Cardiac fibroblast (primary cell): ENCODE measurements around the gene HSD3B2.

ENCODE experiments used
- DNase-seq, 2 donors: peaks; one replicate each; pipeline versions ENCODE4 v3.0.0 to v3.0.0-alpha.2; 2010; ENCODE audit warnings: low read depth in 2 of 2
- H3K4me3 ChIP-seq, 2 donors: replicated peaks in 1 of 2; 1 replicate in 1 of 2; 2 replicates in 1 of 2; pipeline ENCODE4 v1.5.1; 2011; ENCODE audit warnings: low read depth in 2 of 2, low read length in 2 of 2, mild to moderate bottlenecking in 2 of 2, moderate library complexity in 1 of 2
- TF ChIP-seq, protein P1 (sequence below): IDR thresholded peaks from one replicate; pipeline ENCODE4 v1.5.1; 2011; ENCODE audit warnings: low read depth, mild to moderate bottlenecking, low read length, inconsistent platforms

Gene HSD3B2

DNA sequence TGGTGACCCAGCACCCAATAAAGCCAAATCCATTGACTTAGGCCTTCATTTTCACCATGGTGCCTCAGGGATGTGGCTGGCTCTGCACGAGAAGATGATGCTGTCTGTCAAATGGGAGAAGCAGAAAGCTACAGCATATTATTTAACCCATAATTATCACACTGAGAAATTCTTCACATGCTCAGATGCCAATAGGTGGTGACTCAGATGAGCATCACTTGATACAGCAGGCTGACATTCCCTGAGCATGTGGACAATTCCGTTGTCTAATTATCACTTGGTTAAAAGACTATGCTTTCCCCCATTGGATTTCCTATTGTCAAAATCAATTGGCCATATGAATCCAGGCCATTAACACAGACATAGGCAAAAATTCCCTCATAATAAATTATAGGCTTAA lies 48.0 kb downstream of the HSD3B2 start:
- DNase-seq: no peak
- TF ChIP-seq, protein P1, sequence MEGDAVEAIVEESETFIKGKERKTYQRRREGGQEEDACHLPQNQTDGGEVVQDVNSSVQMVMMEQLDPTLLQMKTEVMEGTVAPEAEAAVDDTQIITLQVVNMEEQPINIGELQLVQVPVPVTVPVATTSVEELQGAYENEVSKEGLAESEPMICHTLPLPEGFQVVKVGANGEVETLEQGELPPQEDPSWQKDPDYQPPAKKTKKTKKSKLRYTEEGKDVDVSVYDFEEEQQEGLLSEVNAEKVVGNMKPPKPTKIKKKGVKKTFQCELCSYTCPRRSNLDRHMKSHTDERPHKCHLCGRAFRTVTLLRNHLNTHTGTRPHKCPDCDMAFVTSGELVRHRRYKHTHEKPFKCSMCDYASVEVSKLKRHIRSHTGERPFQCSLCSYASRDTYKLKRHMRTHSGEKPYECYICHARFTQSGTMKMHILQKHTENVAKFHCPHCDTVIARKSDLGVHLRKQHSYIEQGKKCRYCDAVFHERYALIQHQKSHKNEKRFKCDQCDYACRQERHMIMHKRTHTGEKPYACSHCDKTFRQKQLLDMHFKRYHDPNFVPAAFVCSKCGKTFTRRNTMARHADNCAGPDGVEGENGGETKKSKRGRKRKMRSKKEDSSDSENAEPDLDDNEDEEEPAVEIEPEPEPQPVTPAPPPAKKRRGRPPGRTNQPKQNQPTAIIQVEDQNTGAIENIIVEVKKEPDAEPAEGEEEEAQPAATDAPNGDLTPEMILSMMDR: no peak
- H3K4me3 ChIP-seq: no peak overlapping the region

DNA sequence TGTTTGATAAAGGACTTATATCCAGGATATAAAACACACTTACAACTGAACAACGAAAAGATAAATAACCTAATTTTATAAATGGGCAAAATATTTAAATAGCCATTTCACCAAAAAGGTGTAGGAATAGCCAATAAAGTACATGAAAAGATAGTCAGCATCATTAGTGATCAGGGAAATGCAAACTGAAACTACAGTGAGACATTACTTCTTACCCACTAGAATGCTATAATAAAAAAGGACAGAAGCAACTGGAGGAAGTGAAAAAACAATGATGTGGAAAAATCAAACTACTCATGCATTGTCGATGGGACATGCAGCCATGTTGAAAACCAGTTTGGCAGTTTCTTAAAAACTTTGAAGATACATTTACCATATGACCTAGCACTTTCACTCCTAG lies 48.6 kb downstream of the HSD3B2 start:
- no peak for DNase-seq
- no peak overlapping the region for H3K4me3 ChIP-seq
- TF ChIP-seq, protein P1: no peak

DNA sequence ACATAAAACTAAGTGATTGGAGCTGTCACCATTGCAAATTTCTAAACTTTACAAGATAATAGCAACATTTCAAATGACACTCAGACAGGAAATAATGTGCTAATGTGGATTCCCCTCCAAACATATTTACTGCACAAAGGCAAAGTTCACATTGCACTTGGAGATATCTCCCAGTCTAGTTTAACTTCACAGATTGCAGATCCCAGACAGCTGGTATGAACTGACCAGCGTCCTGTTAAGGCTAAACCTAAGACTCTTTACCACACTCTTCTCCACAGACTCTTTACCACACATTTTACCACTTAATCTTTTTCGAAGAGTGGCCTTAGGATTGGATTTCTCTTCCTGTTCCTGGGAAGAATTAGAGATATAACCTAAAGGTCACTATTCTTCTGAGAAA lies 51.5 kb downstream of the HSD3B2 start:
- TF ChIP-seq, protein P1: no peak
- no peak for DNase-seq
- no peak overlapping the region for H3K4me3 ChIP-seq

DNA sequence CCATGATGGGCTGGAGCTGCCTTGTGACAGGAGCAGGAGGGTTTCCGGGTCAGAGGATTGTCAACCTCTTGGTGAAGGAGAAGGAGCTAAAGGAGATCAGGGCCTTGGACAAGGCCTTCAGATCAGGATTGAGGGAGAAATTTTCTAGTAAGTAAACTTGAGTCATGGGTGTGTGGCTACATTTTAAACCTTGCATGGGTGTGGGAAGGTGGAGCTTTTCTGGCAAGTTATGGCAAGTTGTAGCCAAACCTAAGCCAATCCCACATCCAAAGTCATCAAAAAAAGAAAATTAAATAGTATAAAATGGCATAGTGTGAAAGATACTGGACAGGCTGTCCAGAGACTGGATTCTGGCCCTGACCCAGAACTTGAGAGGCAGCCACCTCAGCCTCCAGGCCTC lies 52.3 kb downstream of the HSD3B2 start:
- no peak for DNase-seq
- TF ChIP-seq, protein P1: no peak
- no peak overlapping the region for H3K4me3 ChIP-seq

DNA sequence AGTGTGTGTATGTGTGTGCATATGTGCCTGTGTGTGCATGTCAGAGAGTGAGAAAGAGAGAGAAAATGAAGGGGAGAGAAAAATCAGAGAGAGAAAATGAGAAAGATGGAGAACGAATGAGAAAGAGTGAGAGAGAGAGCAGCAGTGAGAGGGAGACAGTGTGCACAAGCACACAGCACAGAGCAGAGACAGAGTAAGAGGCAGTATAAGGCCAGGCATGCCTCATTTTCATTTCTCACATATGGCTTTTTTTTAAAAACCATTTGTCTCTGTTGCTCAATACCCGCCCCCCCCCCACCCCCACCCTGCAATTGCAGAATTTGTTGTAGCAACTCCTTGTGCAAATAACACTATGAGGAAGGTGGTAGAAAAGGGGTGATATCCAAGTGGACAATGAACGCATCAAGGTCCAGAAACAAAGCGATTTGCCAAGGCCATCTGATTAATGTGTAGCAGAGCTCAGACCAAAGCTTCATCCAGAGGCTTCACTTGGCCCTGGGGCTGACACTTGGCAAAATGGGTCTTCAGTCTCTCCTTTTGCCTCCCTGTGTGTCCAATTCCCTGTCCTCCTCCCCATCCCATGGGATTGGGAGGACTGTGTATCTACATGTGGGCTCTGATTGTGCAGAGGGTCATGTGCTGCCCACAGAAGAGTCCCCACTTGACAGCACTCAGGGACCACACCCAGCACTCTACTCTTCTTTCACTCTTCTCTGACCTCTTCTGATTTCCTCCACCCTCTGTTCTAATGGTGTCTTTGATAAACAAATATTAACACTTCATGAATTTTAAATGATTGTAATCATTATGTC lies 53.1 kb downstream of the HSD3B2 start:
- TF ChIP-seq, protein P1: no peak
- DNase-seq: no peak
- H3K4me3 ChIP-seq: no peak overlapping the region

DNA sequence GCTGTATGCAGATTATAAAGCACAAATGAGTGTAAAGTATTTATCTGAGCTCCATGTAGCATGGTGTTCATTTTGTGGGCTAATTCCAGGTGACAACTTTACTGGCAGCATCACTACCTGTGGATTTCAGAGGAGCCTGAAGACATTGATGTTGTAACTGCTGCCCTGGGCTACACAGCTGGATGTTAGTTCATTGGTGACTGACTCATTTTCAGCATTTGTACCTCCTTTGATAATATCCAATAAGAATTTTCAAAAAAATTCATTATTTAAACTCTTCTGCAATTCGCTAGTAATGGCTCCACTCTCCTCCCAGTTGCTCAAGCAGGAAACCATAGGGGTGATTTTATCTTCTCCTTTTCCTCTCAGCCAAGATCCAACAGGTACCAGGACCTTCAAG lies 54.8 kb downstream of the HSD3B2 start:
- TF ChIP-seq, protein P1: no peak
- no peak for DNase-seq
- H3K4me3 ChIP-seq: no peak overlapping the region

DNA sequence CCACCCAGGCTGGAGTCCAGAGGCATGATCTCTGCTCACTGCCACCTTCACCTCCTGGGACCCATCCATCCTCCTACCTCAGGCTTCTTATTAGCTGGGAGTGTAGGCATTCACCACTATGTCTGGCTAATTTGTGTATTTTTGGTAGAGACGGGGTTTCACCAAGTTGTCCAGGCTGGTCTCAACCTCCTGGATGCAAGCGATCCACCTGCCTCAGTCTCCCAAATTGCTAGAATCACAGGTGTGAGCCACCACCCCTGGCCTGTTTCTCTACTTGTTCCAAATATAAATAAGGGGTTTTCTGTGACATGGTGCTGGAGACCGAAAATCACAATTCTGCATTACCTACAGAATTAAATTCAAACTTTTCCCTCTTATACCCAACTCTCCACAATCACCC lies 55.4 kb downstream of the HSD3B2 start:
- no peak for DNase-seq
- TF ChIP-seq, protein P1: no peak
- H3K4me3 ChIP-seq: no peak overlapping the region
